Mesothelial cell of epicardium (in vitro differentiated cells): ENCODE results near the gene MAPRE3. TPM values are rescaled to one million over a fixed set of nuclear protein-coding genes. Genes with fewer than 3 reads are reported as not detected.
A peak's percentile ranks its signal among the peaks of the same experiment; 100 is the strongest.

Source experiments
- DNase-seq, 2 experiments: peaks; one replicate each; pipeline ENCODE4 v3.0.0; 2021; ENCODE audit warnings: low spot score in 2 of 2; ENCODE audit not compliant: unreplicated experiment in 2 of 2
- H3K27ac Mint-ChIP-seq: 2 replicates; pipeline ENCODE4 v1.8.0; 2021; ENCODE audit warnings: mixed read lengths
- H3K27me3 Mint-ChIP-seq: 2 replicates; pipeline ENCODE4 v1.8.0; 2021; ENCODE audit warnings: low read depth, mixed read lengths
- H3K36me3 Mint-ChIP-seq: 2 replicates; pipeline ENCODE4 v1.8.0; 2021; ENCODE audit warnings: mixed read lengths
- H3K4me1 Mint-ChIP-seq: 2 replicates; pipeline ENCODE4 v1.8.0; 2021; ENCODE audit warnings: mixed read lengths
- H3K4me3 Mint-ChIP-seq: 2 replicates; pipeline ENCODE4 v1.8.0; 2021; ENCODE audit warnings: mild to moderate bottlenecking, moderate library complexity, mixed read lengths
- H3K9me3 Mint-ChIP-seq: 2 replicates; pipeline ENCODE4 v1.8.0; 2021; ENCODE audit warnings: mixed read lengths
- CTCF ChIP-seq: fragments of 200-600 bp; sonication (generic); IDR thresholded peaks from one replicate; pipeline ENCODE4 v1.5.0; 2021; ENCODE audit warnings: antibody characterized with exemption; ENCODE audit not compliant: unreplicated experiment
- total RNA-seq: library from RNA; stranded (reverse); gene quantifications from 3 replicates; pipeline ENCODE4 v1.2.1, GENCODE V29; 2021

MAPRE3 gene
- total RNA-seq, 1 donor from 2014 or later: 14.8 TPM

GRCh38 chr2:27051902-27052645, 81.6 kb downstream of the MAPRE3 start:
- Mint-ChIP-seq H3K27ac (peak overlapping the region; percentile 87), H3K36me3 (peaks cover 16% of the 10 kb centered on the region), H3K4me3 (peak overlapping the region; percentile 87), H3K4me1 (peaks cover 12% of the 10 kb centered on the region), H3K9me3 (no peaks in the 10 kb centered on the region), H3K27me3 (peaks cover 6% of the 10 kb centered on the region)
- no peak for TF ChIP-seq CTCF
- DNase-seq: peak in 1 of 2 experiments; percentile 45

- TF ChIP-seq CTCF: no peak
- peaks cover 12% of the 10 kb centered on the region for H3K4me1 Mint-ChIP-seq
- no peaks in the 10 kb centered on the region for H3K9me3 Mint-ChIP-seq
- peak overlapping the region; percentile 87 for H3K4me3 Mint-ChIP-seq
- H3K27ac Mint-ChIP-seq: no peak overlapping the region
- DNase-seq: no peak
- H3K36me3 Mint-ChIP-seq: peaks cover 16% of the 10 kb centered on the region
- peaks cover 6% of the 10 kb centered on the region for H3K27me3 Mint-ChIP-seq
These were observed 82.9 kb downstream of the MAPRE3 start for GRCh38 chr2:27053321-27053720.

GRCh38 chr2:27053776-27054175, 83.3 kb downstream of the MAPRE3 start:
- H3K4me3 Mint-ChIP-seq: peak overlapping the region; percentile 15
- TF ChIP-seq CTCF: no peak
- H3K4me1 Mint-ChIP-seq: peaks cover 12% of the 10 kb centered on the region
- DNase-seq: no peak
- peaks cover 6% of the 10 kb centered on the region for H3K27me3 Mint-ChIP-seq
- no peaks in the 10 kb centered on the region for H3K9me3 Mint-ChIP-seq
- H3K27ac Mint-ChIP-seq: no peak overlapping the region
- H3K36me3 Mint-ChIP-seq: peaks cover 18% of the 10 kb centered on the region

- Mint-ChIP-seq H3K9me3 (no peaks in the 10 kb centered on the region), H3K27me3 (peaks cover 6% of the 10 kb centered on the region), H3K4me3 (no peak overlapping the region), H3K27ac (no peak overlapping the region), H3K4me1 (peaks cover 6% of the 10 kb centered on the region), H3K36me3 (peaks cover 20% of the 10 kb centered on the region)
- DNase-seq: no peak
- no peak for TF ChIP-seq CTCF
These were observed 84.3 kb downstream of the MAPRE3 start for GRCh38 chr2:27054721-27055120.

GRCh38 chr2:27057184-27057583, 86.7 kb downstream of the MAPRE3 start:
- H3K27ac Mint-ChIP-seq: no peak overlapping the region
- H3K9me3 Mint-ChIP-seq: no peaks in the 10 kb centered on the region
- no peak for TF ChIP-seq CTCF
- H3K36me3 Mint-ChIP-seq: peaks cover 18% of the 10 kb centered on the region
- no peaks in the 10 kb centered on the region for H3K27me3 Mint-ChIP-seq
- H3K4me1 Mint-ChIP-seq: peaks cover 2% of the 10 kb centered on the region
- DNase-seq: no peak
- no peak overlapping the region for H3K4me3 Mint-ChIP-seq
